ENCODE data around the gene SLC22A3. TPM values are rescaled to one million over a fixed set of nuclear protein-coding genes. Genes with fewer than 3 reads are reported as not detected.

SLC22A3 gene
- total RNA-seq, 2 experiments from 2014 or later = not detected

- ChIA-PET POLR2A (no interaction called here), CTCF (ENCODE audit: unreplicated experiment) (no interaction called here)
- Histone ChIP-seq H3K79me2 (ENCODE audit: insufficient read depth, low read depth, low read length) (no peaks in the 10 kb centered on the region), H4K20me1 (ENCODE audit: insufficient read depth, low read length) (no peaks in the 10 kb centered on the region), H2AFZ (ENCODE audit: low read length) (no peak overlapping the region), H3K9me3 (ENCODE audit: low read length) (no peaks in the 10 kb centered on the region), H3K27ac (ENCODE audit: low read depth, low read length, poor library complexity, severe bottlenecking) (no peak overlapping the region), H3K36me3 (ENCODE audit: insufficient read depth, low read length) (no peaks in the 10 kb centered on the region), H3K4me2 (ENCODE audit: low read length) (no peak overlapping the region), H3K4me3 (ENCODE audit: low read depth, low read length, poor library complexity, severe bottlenecking) (no peak overlapping the region), H3K4me1 (ENCODE audit: insufficient read depth, low read length, poor library complexity, severe bottlenecking) (no peaks in the 10 kb centered on the region), H3K9me2 (ENCODE audit: insufficient read depth, low read length) (no peaks in the 10 kb centered on the region)
- no peak for DNase-seq (ENCODE audit: low spot score)
- no peak for TF ChIP-seq EZH2phosphoT487 (IDR thresholded peaks at IDR 0.05; ENCODE audit: borderline replicate concordance, low read depth, low read length)
- intact Hi-C loops (cut with micrococcal nuclease; ENCODE audit: unreplicated experiment) = no loop called here
- BruUV-seq (replicated peaks) = no TSS peak
These were observed 76.1 kb downstream of the SLC22A3 start for GRCh38 chr6:160424256-160424655.

GRCh38 chr6:160426136-160426535, 78.0 kb downstream of the SLC22A3 start:
- no TSS peak for BruUV-seq (replicated peaks)
- TF ChIP-seq CTCF (conservative IDR thresholded peaks at IDR 0.05; ENCODE audit: low read length) = no peak
- TF ChIP-seq EZH2phosphoT487 (IDR thresholded peaks at IDR 0.05; ENCODE audit: borderline replicate concordance, low read depth, low read length) = no peak
- H3K79me2 ChIP-seq (ENCODE audit: insufficient read depth, low read depth, low read length) = no peaks in the 10 kb centered on the region
- H3K4me3 ChIP-seq (ENCODE audit: low read depth, low read length, poor library complexity, severe bottlenecking) = no peak overlapping the region
- no peaks in the 10 kb centered on the region for H4K20me1 ChIP-seq (ENCODE audit: insufficient read depth, low read length)
- H3K9me2 ChIP-seq (ENCODE audit: insufficient read depth, low read length) = no peaks in the 10 kb centered on the region
- CTCF ChIA-PET (ENCODE audit: unreplicated experiment) = no interaction called here
- no peak for DNase-seq (ENCODE audit: low spot score)
- intact Hi-C loops (cut with micrococcal nuclease; ENCODE audit: unreplicated experiment) = no loop called here
- no peak overlapping the region for H3K4me2 ChIP-seq (ENCODE audit: low read length)
- H3K4me1 ChIP-seq (ENCODE audit: insufficient read depth, low read length, poor library complexity, severe bottlenecking) = no peaks in the 10 kb centered on the region
- POLR2A ChIA-PET = no interaction called here
- H3K36me3 ChIP-seq (ENCODE audit: insufficient read depth, low read length) = no peaks in the 10 kb centered on the region
- no peaks in the 10 kb centered on the region for H3K9me3 ChIP-seq (ENCODE audit: low read length)
- no peak overlapping the region for H3K27ac ChIP-seq (ENCODE audit: low read depth, low read length, poor library complexity, severe bottlenecking)
- no peak overlapping the region for H2AFZ ChIP-seq (ENCODE audit: low read length)

- H3K4me3 ChIP-seq (ENCODE audit: low read depth, low read length, poor library complexity, severe bottlenecking) = no peak overlapping the region
- ChIA-PET CTCF (ENCODE audit: unreplicated experiment) (no interaction called here), POLR2A (no interaction called here)
These were observed 79.3 kb downstream of the SLC22A3 start for GRCh38 chr6:160427312-160428068.

More at GRCh38 chr6:160427312-160428068, 79.3 kb downstream of the SLC22A3 start:
- H3K9me3 ChIP-seq (ENCODE audit: low read length) = no peaks in the 10 kb centered on the region
- H4K20me1 ChIP-seq (ENCODE audit: insufficient read depth, low read length) = no peaks in the 10 kb centered on the region
- no peaks in the 10 kb centered on the region for H3K9me2 ChIP-seq (ENCODE audit: insufficient read depth, low read length)
- H3K36me3 ChIP-seq (ENCODE audit: insufficient read depth, low read length) = no peaks in the 10 kb centered on the region
- no peak overlapping the region for H3K27ac ChIP-seq (ENCODE audit: low read depth, low read length, poor library complexity, severe bottlenecking)
- no peak overlapping the region for H3K4me2 ChIP-seq (ENCODE audit: low read length)
- no peaks in the 10 kb centered on the region for H3K79me2 ChIP-seq (ENCODE audit: insufficient read depth, low read depth, low read length)
- TF ChIP-seq CTCF (conservative IDR thresholded peaks at IDR 0.05; ENCODE audit: low read length) (no peak), EZH2phosphoT487 (IDR thresholded peaks at IDR 0.05; ENCODE audit: borderline replicate concordance, low read depth, low read length) (no peak)
- no peak overlapping the region for H2AFZ ChIP-seq (ENCODE audit: low read length)
- intact Hi-C loops (cut with micrococcal nuclease; ENCODE audit: unreplicated experiment) = no loop called here
- BruUV-seq (replicated peaks) = no TSS peak
- DNase-seq (ENCODE audit: low spot score) = no peak
- no peaks in the 10 kb centered on the region for H3K4me1 ChIP-seq (ENCODE audit: insufficient read depth, low read length, poor library complexity, severe bottlenecking)

Measured in OCI-LY7 (cell line).